HPDE6-E6E7 (cell line): Measurements from ENCODE around the gene CCN2.

ENCODE experiments used
- DNase-seq: peaks from one replicate; pipeline ENCODE4 v3.0.0; 2011; ENCODE audit warnings: missing footprints; ENCODE audit errors: extremely low spot score

Gene CCN2

GRCh38 chr6:131950767-131951575, at the start of gene CCN2:
Gene CCN2 (minus strand): TSS chr6:131951372. CDS start chr6:131951172, 200 bp downstream.
- peak; percentile 73 for DNase-seq

- DNase-seq: no peak
Measured at GRCh38 chr6:132000296-132000695, 49.1 kb upstream of the CCN2 start.

GRCh38 chr6:131999545-132000146, 48.5 kb upstream of the CCN2 start:
- no peak for DNase-seq

- DNase-seq: no peak
Measured at GRCh38 chr6:131998255-131998982, 47.2 kb upstream of the CCN2 start.

- DNase-seq: no peak
Measured at GRCh38 chr6:131997429-131998153, 46.4 kb upstream of the CCN2 start.

GRCh38 chr6:131995917-131996316, 44.7 kb upstream of the CCN2 start:
- DNase-seq: peak; percentile 76

- DNase-seq: no peak
Measured at GRCh38 chr6:131992557-131992956, 41.4 kb upstream of the CCN2 start.

GRCh38 chr6:131989036-131989435, 37.9 kb upstream of the CCN2 start:
- no peak for DNase-seq

- DNase-seq: no peak
Measured at GRCh38 chr6:131982740-131983259, 31.6 kb upstream of the CCN2 start.

GRCh38 chr6:131981624-131981978, 30.4 kb upstream of the CCN2 start:
- no peak for DNase-seq

GRCh38 chr6:131980791-131981623, 29.8 kb upstream of the CCN2 start:
- no peak for DNase-seq

GRCh38 chr6:131980338-131980790, 29.2 kb upstream of the CCN2 start:
- DNase-seq: no peak

GRCh38 chr6:131979515-131980337, 28.6 kb upstream of the CCN2 start:
- no peak for DNase-seq

GRCh38 chr6:131978522-131978921, 27.4 kb upstream of the CCN2 start:
- no peak for DNase-seq

- DNase-seq: no peak
Measured at GRCh38 chr6:131976545-131977061, 25.4 kb upstream of the CCN2 start.

GRCh38 chr6:131972741-131973140, 21.6 kb upstream of the CCN2 start:
- no peak for DNase-seq

- DNase-seq: no peak
Measured at GRCh38 chr6:131970076-131970859, 19.1 kb upstream of the CCN2 start.

- no peak for DNase-seq
Measured at GRCh38 chr6:131968656-131969055, 17.5 kb upstream of the CCN2 start.

GRCh38 chr6:131967948-131968347, 16.8 kb upstream of the CCN2 start:
- DNase-seq: no peak
